Cortex of kidney (tissue), 1 donor: Measurements from ENCODE around the gene FBN3.
"Not testable (repeated sequence)": the region's sequence is repeated elsewhere in the genome, so short reads cannot be mapped to it uniquely, and the experiment has no call there.

Experiments
- DNase-seq: peaks from one replicate; lab custom pipeline; 2025; lab: John Stamatoyannopoulos, UW

Gene FBN3

DNA sequence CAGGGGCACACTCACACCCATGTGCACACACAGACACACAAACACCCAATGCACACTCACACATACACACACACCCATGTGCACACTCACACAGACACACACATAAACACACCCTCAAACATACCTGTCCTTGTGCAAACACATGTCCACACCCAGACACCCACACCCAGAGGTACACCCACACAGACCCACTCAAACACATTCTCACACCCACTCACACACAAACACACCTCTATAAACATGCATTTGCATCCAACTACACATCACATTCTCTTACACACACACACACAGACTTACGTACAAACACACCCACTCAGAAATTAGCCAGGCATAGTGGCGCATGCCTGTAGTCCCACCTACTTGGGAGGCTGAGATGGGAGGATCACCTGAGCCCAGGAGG is 31.4 kb downstream of the FBN3 start:
- DNase-seq, result no peak

DNA sequence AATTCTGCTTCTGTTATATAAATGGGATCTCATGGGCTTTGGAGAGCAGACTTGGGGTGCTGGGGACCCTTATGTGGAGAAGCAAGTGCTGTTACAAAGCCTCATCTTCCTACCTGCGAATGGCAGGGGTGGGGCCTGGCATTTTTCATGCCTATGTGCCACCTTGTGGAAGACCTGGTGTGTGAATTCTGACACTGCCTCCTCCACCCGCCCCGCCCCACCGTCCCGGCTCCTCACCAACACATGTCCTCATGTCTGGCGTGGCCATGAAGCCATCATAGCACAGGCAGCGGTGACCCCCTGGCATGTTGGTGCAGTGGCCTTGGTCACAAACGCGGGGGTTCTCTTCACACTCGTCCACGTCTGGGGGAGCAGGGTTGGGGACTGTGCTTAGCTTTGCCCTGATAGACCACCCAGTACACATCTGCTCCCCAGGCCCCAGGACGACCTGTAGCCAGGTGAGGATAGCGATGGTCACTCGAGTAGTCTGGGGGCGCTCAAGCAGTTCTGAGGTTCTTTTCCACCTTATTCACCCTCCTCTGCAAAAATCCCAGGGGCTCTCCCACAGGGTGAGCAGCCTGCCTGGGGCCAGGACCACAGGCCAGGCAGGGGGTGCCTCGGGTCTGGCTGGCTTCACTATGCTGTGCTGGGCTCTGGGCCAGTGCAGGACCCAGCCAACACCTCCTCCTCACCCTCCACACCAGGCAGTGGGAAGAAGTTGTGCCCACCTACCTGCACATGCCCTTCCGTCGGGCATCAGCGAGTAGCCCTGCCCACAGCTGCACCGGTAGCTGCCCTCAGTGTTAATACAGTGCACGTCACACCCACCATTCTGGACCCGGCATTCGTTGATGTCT is 32.7 kb downstream of the FBN3 start:
- no peak for DNase-seq

DNA sequence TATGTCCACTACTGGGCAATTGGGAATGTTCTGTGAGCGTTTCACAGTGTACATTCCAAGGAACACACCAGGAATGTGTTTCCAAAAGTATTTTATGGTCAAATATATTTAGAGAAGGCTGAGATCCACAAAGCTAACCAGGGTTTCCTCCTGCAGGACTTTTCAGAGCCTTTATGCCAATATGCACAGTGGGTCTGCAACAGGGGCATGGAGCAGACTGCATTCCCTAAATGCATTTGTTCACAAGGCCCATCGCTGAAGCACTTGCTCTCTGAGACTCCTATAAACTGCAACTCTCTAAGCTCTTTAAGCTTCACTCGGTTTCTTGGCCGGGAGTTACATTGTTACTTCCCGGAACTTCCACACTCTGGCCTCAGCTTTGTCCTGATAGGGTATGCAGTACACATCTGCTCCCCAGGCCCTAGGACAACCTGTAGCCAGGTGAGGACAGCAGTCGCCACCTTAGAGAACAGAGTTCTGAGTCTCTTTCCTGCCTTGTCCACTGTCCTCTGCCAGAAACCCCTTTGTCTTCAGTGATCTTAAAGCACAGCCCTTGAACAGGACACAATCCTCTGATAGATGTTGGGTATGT is 33.5 kb downstream of the FBN3 start:
- no peak for DNase-seq

- DNase-seq, result no peak
Measured at GRCh38 chr19:8113017-8113416, 36.4 kb downstream of the FBN3 start.

- DNase-seq, result no peak
Measured at GRCh38 chr19:8111376-8111775, 38.0 kb downstream of the FBN3 start.

- no peak for DNase-seq
Measured at GRCh38 chr19:8110931-8111330, 38.5 kb downstream of the FBN3 start.

- DNase-seq, result no peak
Measured at GRCh38 chr19:8109890-8110662, 39.3 kb downstream of the FBN3 start.

GRCh38 chr19:8109455-8109854 is 39.9 kb downstream of the FBN3 start:
- DNase-seq, result no peak

- DNase-seq, result no peak
Measured at GRCh38 chr19:8108560-8109445, 40.6 kb downstream of the FBN3 start.

- no peak for DNase-seq
Measured at GRCh38 chr19:8107301-8107903, 42.0 kb downstream of the FBN3 start.

GRCh38 chr19:8105471-8105870 is 43.9 kb downstream of the FBN3 start:
- no peak for DNase-seq

DNA sequence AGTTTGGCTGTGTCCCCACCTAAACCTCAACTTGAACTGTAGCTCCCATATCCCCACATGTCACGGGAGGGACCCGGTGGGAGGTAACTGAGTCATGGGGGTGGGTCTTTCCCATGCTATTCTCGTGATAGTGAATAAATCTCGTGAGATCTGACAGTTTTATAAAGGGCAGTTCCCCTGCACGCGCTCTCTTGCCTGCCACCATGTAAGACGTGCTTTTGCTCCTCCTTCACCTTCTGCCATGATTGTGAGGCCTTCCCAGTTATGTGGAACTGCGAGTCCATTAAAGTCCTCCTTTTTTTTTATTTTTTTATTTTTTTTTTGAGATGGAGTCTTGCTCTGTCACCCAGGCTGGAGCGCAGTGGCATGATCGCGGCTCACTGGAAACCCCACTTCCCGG is 47.5 kb downstream of the FBN3 start:
- not testable (repeated sequence) for DNase-seq

DNA sequence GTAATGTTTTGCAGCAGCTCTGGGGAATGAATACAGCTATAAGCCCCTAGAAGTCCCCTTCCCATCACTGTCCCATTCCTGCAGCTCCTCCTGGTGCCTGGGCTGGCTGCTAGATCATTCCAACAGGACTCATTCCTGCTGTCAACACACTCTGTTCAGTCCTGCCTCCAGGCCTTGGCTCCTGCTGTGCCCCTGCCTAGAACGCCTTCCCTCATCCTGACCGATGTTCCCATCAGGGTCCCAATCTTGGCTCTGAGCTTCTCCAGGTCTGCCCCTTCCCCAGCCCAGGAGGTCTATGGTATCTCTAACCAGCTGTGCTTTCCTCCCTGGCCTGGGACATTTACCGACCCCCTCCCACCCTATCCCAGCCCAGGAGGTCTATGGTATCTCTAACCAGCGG is 48.1 kb downstream of the FBN3 start:
- no peak for DNase-seq

GRCh38 chr19:8097681-8098567 is 51.5 kb downstream of the FBN3 start:
- DNase-seq, result no peak

- no peak for DNase-seq
Measured at GRCh38 chr19:8097198-8097597, 52.2 kb downstream of the FBN3 start.

GRCh38 chr19:8096071-8096470 is 53.3 kb downstream of the FBN3 start:
- DNase-seq, result no peak

DNA sequence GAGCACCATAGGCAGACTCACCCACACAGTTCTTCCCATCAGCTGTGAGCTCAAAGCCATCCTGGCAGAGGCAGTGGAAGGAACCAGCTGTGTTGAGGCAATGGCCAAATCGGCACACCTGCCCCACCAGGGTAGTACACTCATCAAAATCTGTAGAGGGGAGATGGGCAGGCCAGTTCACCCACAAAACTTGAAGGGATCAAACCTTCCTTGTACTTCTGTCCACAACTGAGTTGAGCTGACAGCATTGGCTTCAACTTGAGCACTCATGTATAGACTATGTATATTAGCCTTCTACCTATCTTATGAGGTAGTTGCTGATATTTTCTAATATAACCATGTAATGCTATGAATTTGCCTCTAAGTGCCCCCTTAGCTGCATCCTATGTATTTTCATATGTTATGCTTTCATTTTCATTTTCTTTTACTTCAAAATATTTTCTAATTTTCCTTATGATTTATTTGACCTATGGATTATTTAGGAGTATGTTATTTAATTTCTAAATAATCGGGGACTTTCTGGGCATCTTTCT is 54.0 kb downstream of the FBN3 start:
- DNase-seq, result no peak

- no peak for DNase-seq
Measured at GRCh38 chr19:8094336-8094735, 55.1 kb downstream of the FBN3 start.

DNA sequence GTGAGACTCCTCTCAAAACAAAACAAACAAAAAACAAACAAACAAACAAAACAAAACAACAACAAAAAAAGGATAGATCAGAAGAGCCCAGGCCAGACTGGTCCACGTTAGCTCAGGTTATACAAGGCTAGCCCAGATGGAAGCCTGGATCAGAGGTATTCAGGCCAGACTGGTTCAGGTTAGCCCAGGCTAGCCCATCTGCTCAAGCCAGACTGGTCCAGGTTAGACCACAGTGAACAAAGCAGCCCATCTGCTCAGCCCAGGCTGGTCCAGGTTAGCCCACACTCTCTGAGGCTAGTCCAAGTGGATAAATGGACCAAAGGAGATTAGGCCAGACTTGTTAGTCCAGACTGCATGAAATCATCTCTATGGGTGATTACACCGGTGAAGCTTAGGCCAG is 55.7 kb downstream of the FBN3 start:
- DNase-seq, result no peak

DNA sequence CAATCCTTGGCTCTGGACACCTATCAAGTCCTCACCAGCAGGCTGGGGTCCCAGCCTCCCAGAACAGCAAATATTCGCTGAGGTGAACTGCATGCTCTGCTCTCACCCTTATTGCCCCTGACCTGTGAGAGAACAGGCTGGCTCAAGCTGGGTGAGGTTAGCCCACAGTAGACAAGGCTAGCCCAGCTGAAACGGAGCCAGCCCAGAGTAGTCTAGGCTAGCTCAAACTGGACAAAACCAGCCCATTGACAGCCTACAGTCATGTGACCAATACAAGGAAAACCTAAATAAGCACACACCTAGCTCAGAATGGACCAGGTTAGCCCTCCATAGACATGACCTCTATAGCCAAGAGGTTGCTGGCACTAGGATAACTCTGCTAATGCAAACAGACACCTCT is 58.4 kb downstream of the FBN3 start:
- DNase-seq, result no peak
